ENCODE measurements around the gene DPCD. TPM values are rescaled to one million over a fixed set of nuclear protein-coding genes. Genes with fewer than 3 reads are reported as not detected.

Gene DPCD
- 44.5 and 50.0 TPM in 2 replicates for total RNA-seq

DNA sequence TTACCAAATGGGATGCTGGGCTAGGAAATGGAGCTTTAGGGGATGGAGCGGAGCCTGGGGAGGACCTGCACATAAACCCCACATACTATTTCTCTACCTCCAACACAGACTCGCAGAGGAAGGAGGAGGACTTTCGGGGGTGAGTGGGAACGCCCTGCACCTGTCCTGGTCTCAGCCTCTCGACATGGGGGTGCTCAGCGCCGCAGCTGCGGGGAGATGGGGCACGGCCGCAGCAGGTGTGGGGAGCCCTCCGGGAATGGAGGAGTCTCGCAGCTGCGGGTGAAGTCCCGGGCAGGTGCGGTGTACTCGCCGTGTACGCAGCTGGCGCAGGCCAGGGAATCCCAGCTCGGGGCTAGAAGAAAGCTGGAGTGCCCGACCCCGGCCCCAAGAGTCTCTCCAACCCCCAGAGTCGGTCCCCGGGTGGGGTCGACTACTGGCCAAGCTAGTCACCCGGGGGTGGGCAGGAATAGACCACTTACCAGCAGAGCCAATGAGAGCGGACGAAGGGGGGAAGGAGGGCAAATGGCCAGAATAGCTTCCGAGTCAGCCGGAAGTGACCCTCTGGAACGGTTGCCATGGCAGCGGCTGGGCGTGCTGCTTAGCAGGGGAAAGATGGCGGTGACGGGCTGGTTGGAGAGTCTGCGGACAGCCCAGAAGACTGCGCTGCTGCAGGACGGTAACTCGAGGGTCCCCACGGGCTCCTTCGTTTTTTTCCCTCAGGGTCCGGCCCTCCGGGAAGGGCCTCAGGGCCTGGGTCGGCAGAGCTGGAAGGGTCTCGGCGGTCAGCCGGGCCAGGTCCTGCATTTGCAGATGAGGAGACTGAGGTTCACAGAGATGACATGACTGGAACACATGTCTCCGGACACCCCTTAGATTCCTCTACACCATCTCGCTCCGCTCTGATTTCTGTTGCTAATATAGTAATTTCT lies at the start of gene DPCD, which contains the start of gene POLL:
TSS of gene DPCD (plus strand) at position 597 of the 929 bp plus-strand sequence. CDS start at position 613, 16 bp downstream.
TSS of gene POLL (minus strand) at position 533 of the 929 bp plus-strand sequence. CDS start 897 bp downstream, outside the sequence.

Other genes with a start within 250 kb of the DPCD start
- 10.1 and 12.1 TPM in 2 replicates for gene BTRC, start 234.2 kb upstream of the DPCD start, total RNA-seq
- 7.3 and 10.1 TPM in 2 replicates for gene POLL, start 64 bp upstream of the DPCD start, total RNA-seq
- gene FBXW4, start 106.8 kb downstream of the DPCD start, total RNA-seq: 42.4 and 73.6 TPM in 2 replicates
- gene FGF8, start 187.8 kb downstream of the DPCD start, total RNA-seq: 0.19 TPM in 1 of 2 replicates, not detected in the other
- gene NPM3, start 195.1 kb downstream of the DPCD start, total RNA-seq: 86.0 and 192 TPM in 2 replicates
- gene OGA, start 230.1 kb downstream of the DPCD start, total RNA-seq: 110 and 132 TPM in 2 replicates